MG63 (cell line): ENCODE measurements around the gene GSAP. TPM values are rescaled to one million over a fixed set of nuclear protein-coding genes. Genes with fewer than 3 reads are reported as not detected.

Source experiments
- DNase-seq: peaks from one replicate; pipeline ENCODE4 v3.0.0-alpha.2; 2020
- H3K27me3 ChIP-seq: fragments of 250-450 bp; sonication (Bioruptor Pico); 2 replicates; pipeline ENCODE4 v1.5.1; 2020; ENCODE audit warnings: mild to moderate bottlenecking, moderate library complexity
- H3K36me3 ChIP-seq: fragments of 250-450 bp; sonication (Bioruptor Pico); 2 replicates; pipeline ENCODE4 v1.5.1; 2020; ENCODE audit warnings: mild to moderate bottlenecking, moderate library complexity
- H3K4me3 ChIP-seq: fragments of 250-450 bp; sonication (Bioruptor Pico); 2 replicates; pipeline ENCODE4 v1.5.1; 2020; ENCODE audit warnings: mild to moderate bottlenecking, moderate library complexity
- H3K9me3 ChIP-seq: fragments of 250-450 bp; sonication (Bioruptor Pico); 2 replicates; pipeline ENCODE4 v1.5.1; 2020; ENCODE audit warnings: mild to moderate bottlenecking, moderate library complexity
- total RNA-seq: library from RNA; depleted of rRNA; stranded (reverse); fragments of >200 nt; shearing (Covaris generic); gene quantifications from 2 replicates; pipeline ENCODE4 v1.2.3, GENCODE V29; 2014; ENCODE audit warnings: low replicate concordance

GSAP gene
- total RNA-seq, 1 experiment from 2014 or later = 2.3 TPM

DNA sequence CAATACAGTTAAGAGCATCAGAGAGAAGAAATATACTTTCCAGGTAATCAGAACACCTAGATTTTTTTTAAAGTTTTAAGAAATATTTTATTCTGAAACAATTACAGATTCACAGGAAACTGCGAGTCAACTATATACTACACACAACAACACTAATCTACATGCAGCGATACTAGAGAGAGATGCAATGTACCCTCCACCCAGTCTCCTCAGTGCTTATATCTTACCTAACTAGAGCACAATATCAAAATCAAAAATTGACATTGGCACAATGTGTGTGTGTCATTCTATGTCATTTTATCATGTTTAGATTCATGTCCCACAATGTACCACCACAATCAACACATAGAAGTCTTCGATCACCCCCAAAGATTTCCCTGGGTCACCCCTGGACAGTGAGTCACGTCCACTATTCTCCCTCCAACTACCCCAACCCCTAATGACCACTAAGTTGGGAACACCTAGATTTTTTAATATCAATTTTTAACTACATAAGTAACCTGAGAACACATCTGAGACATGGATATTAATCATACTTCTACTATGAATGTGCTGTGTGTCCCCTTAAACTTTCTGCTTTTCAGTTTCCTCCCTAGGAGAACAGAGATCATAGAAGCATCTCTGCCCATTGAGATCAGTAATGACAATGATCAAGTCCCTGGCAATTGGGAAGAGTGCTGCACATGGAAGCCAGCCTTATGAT lies 86.5 kb downstream of the GSAP start:
- no peaks in the 10 kb centered on the region for H3K9me3 ChIP-seq
- DNase-seq = no peak
- H3K27me3 ChIP-seq = no peaks in the 10 kb centered on the region
- H3K4me3 ChIP-seq = no peak overlapping the region
- H3K36me3 ChIP-seq = no peaks in the 10 kb centered on the region

DNA sequence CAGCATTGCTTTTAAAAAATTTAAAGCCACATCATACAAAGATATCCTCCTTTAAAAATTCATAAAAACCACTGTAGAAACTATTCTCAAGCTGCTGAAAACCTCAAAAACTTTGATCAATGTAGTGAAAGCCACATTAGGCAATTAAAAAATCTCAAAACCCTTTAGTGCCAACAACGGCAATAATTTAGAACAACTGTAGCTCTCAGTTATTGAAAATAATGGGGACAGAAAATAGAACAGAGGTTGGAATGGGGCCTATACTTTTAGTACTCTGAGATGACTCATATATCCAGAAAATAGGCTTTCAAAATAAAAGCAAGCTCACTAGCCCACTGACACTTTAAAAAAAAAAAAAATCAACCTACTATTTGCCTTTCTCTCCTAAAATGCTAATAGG lies 87.5 kb downstream of the GSAP start:
- Histone ChIP-seq H3K36me3 (no peaks in the 10 kb centered on the region), H3K9me3 (no peaks in the 10 kb centered on the region), H3K4me3 (no peak overlapping the region), H3K27me3 (no peaks in the 10 kb centered on the region)
- no peak for DNase-seq

GRCh38 chr7:77327932-77328628 lies 88.1 kb downstream of the GSAP start:
- Histone ChIP-seq H3K4me3 (no peak overlapping the region), H3K27me3 (no peaks in the 10 kb centered on the region), H3K9me3 (no peaks in the 10 kb centered on the region), H3K36me3 (no peaks in the 10 kb centered on the region)
- peak; percentile 25 for DNase-seq

DNA sequence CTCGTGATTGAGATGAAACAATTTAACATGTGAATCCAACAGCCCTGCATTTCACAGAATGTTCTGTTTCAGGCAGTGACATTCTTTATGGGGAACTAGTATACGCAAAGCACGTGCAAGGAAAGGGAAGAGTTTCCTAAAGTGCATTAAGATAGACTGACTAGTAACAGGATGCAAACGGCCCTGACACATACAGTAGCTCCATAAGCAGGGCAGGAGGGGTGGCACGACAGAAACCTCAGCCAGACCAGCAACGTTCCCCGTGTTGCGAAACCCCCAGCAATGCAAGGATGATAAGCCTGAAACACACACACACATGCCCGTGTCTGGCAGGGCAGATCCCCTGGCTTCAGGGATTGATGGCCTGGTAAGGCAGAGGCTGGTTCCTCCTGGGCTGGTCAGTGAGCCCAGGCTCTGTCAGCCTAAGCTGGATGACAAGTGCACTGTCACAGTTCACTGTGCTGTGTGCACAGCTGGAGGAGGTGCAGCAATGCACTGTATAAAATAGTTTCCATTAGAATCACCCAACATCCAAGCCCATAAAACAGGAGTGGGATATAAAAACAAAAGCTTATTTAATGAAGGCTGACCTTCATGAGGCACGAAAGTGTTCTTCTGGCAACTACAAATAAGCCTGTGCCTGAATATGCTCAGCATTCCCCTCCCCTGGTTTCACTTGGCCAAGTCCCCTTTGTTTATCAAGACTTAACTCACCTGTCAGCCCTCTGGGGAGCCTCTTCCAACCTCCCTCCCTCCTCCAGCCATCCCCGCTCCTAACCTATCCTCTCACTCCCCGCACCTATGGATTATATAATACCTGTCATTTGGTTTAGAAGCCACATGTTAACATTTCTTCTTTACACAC lies 88.8 kb downstream of the GSAP start:
- no peaks in the 10 kb centered on the region for H3K36me3 ChIP-seq
- no peaks in the 10 kb centered on the region for H3K9me3 ChIP-seq
- peak; percentile 8 for DNase-seq
- H3K27me3 ChIP-seq = no peaks in the 10 kb centered on the region
- no peak overlapping the region for H3K4me3 ChIP-seq

- no peak for DNase-seq
- H3K36me3 ChIP-seq = no peaks in the 10 kb centered on the region
- no peaks in the 10 kb centered on the region for H3K9me3 ChIP-seq
- H3K27me3 ChIP-seq = no peaks in the 10 kb centered on the region
- no peak overlapping the region for H3K4me3 ChIP-seq
Measured at GRCh38 chr7:77326131-77326530, 90.0 kb downstream of the GSAP start.

GRCh38 chr7:77321300-77321699 lies 94.8 kb downstream of the GSAP start:
- H3K27me3 ChIP-seq = no peaks in the 10 kb centered on the region
- no peak overlapping the region for H3K4me3 ChIP-seq
- DNase-seq = no peak
- no peaks in the 10 kb centered on the region for H3K9me3 ChIP-seq
- no peaks in the 10 kb centered on the region for H3K36me3 ChIP-seq

- H3K9me3 ChIP-seq = no peaks in the 10 kb centered on the region
- DNase-seq = no peak
- no peaks in the 10 kb centered on the region for H3K27me3 ChIP-seq
- H3K4me3 ChIP-seq = no peak overlapping the region
- no peaks in the 10 kb centered on the region for H3K36me3 ChIP-seq
Measured at GRCh38 chr7:77320714-77321113, 95.4 kb downstream of the GSAP start.

DNA sequence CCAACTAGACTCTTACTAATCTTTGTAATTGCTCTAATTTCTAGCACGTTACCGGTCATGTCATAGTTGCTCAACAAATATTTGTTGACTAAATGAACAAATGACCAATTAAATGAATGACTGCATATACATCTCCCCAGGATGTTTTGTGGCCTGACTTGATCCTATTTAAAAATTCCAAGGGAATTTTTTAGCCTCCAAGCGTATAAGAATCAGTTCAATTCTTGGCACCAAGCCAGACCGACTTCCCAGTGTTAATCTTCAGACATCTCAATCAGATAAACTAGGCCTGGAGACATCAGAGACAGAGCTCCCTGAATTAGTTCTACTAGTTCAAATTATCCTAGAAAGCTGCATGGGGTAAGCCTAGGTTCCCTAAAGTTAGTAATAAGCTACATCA lies 96.0 kb downstream of the GSAP start:
- no peaks in the 10 kb centered on the region for H3K27me3 ChIP-seq
- H3K36me3 ChIP-seq = no peaks in the 10 kb centered on the region
- no peak for DNase-seq
- no peaks in the 10 kb centered on the region for H3K9me3 ChIP-seq
- H3K4me3 ChIP-seq = no peak overlapping the region

DNA sequence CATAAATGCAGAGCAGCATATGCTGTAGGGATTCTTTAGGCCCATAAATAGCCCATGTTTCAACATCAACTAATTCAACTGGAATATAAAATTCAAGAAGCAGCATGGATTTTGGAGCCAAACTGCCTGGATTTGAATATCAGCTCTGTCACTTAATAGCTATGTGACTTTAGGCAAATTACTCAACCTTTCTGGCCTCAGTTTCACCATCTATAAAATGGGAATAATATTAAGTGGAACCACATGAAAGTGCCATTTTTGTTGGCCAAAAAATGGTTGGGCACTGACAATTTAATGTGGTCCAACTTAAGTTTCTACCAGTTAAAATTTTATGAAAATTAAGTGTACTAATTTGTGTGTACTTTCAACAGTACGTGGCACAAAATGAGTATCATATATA lies 98.1 kb downstream of the GSAP start:
- no peak overlapping the region for H3K4me3 ChIP-seq
- H3K9me3 ChIP-seq = no peaks in the 10 kb centered on the region
- no peaks in the 10 kb centered on the region for H3K36me3 ChIP-seq
- DNase-seq = no peak
- H3K27me3 ChIP-seq = no peaks in the 10 kb centered on the region

GRCh38 chr7:77316219-77316978 lies 99.8 kb downstream of the GSAP start:
- peak; percentile 38 for DNase-seq
- H3K9me3 ChIP-seq = no peaks in the 10 kb centered on the region
- H3K36me3 ChIP-seq = no peaks in the 10 kb centered on the region
- no peaks in the 10 kb centered on the region for H3K27me3 ChIP-seq
- no peak overlapping the region for H3K4me3 ChIP-seq

- DNase-seq = peak; percentile 53
- H3K36me3 ChIP-seq = no peaks in the 10 kb centered on the region
- no peak overlapping the region for H3K4me3 ChIP-seq
- no peaks in the 10 kb centered on the region for H3K27me3 ChIP-seq
- H3K9me3 ChIP-seq = no peaks in the 10 kb centered on the region
Measured at GRCh38 chr7:77315182-77315591, 101.0 kb downstream of the GSAP start.

GRCh38 chr7:77313876-77314480 lies 102.2 kb downstream of the GSAP start:
- Histone ChIP-seq H3K27me3 (no peaks in the 10 kb centered on the region), H3K4me3 (no peak overlapping the region), H3K36me3 (no peaks in the 10 kb centered on the region), H3K9me3 (no peaks in the 10 kb centered on the region)
- DNase-seq = no peak

- Histone ChIP-seq H3K9me3 (no peaks in the 10 kb centered on the region), H3K4me3 (no peak overlapping the region), H3K27me3 (no peaks in the 10 kb centered on the region), H3K36me3 (no peaks in the 10 kb centered on the region)
- DNase-seq = no peak
Measured at GRCh38 chr7:77313085-77313484, 103.1 kb downstream of the GSAP start.

- no peak overlapping the region for H3K4me3 ChIP-seq
- H3K9me3 ChIP-seq = no peaks in the 10 kb centered on the region
- DNase-seq = no peak
- H3K36me3 ChIP-seq = no peaks in the 10 kb centered on the region
- no peaks in the 10 kb centered on the region for H3K27me3 ChIP-seq
Measured at GRCh38 chr7:77310982-77311381, 105.2 kb downstream of the GSAP start.

DNA sequence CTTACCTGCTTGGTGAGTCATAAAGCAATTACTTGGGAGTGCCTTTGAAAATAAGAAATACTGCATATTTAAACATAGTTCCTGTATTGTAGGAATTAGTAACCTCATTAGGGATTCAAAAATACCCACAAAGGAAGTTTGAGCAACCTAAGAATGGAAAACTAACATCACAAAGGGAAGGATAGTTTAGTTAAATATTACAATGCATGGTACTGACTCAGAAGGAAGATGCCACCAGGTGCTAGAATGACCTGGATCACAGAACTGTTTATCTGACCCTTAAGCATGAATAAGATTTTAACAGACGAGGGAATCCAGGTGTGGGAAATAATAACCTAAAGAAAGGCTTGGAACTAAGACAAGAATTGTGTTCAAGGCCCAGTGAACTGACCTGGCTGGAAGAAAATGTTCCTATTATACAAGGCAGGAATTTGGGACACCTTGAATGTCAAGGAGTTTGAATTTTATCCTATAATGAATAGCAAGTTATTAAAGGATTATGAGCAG lies 106.4 kb downstream of the GSAP start:
- H3K4me3 ChIP-seq = no peak overlapping the region
- no peak for DNase-seq
- no peaks in the 10 kb centered on the region for H3K36me3 ChIP-seq
- H3K9me3 ChIP-seq = no peaks in the 10 kb centered on the region
- no peaks in the 10 kb centered on the region for H3K27me3 ChIP-seq

- Histone ChIP-seq H3K36me3 (no peaks in the 10 kb centered on the region), H3K4me3 (no peak overlapping the region)
Measured at GRCh38 chr7:77308792-77309191, 107.4 kb downstream of the GSAP start.

More at GRCh38 chr7:77308792-77309191, 107.4 kb downstream of the GSAP start:
- Histone ChIP-seq H3K9me3 (no peaks in the 10 kb centered on the region), H3K27me3 (no peaks in the 10 kb centered on the region)
- DNase-seq = no peak
